Thyroid gland (tissue), 4 donors: ENCODE data around the gene PSTPIP1. TPM values are rescaled to one million over a fixed set of nuclear protein-coding genes. Genes with fewer than 3 reads are reported as not detected.

Experiments used
- DNase-seq, 2 donors: peaks; one replicate each; pipeline ENCODE4 v3.0.0-alpha.2; 2019
- H3K27ac ChIP-seq, 3 donors: fragments of 200-600 bp; sonication (generic); 1 replicate in 2 of 3; 2 replicates in 1 of 3; pipeline ENCODE4 v1.5.1; 2016 to 2019; ENCODE audit warnings: mild to moderate bottlenecking in 1 of 3, moderate library complexity in 1 of 3
- H3K27me3 ChIP-seq: fragments of 200-600 bp; sonication (generic); one replicate; pipeline ENCODE4 v1.5.1; 2019
- H3K36me3 ChIP-seq, 2 donors: fragments of 200-600 bp; sonication (generic); one replicate each; pipeline ENCODE4 v1.5.1; 2016 to 2019
- H3K4me1 ChIP-seq, 2 donors: fragments of 200-600 bp; sonication (generic); one replicate each; pipeline ENCODE4 v1.5.1; 2017 to 2019
- H3K4me3 ChIP-seq, 3 donors: fragments of 200-600 bp; sonication (generic); replicated peaks in 1 of 3; 1 replicate in 2 of 3; 2 replicates in 1 of 3; pipeline ENCODE4 v1.5.1; 2016; ENCODE audit warnings: mild to moderate bottlenecking in 1 of 3
- H3K9me3 ChIP-seq: fragments of 200-600 bp; sonication (generic); one replicate; pipeline ENCODE4 v1.5.1; 2017
- CTCF ChIP-seq, 6 experiments: fragments of 200-600 bp in 3 of 6; fragments of 450-650 bp in 3 of 6; sonication (generic) in 3 of 6; IDR thresholded peaks; one replicate each; pipeline ENCODE4 v1.5.1; 2016 to 2019; ENCODE audit warnings: antibody characterized with exemption in 6 of 6, mild to moderate bottlenecking in 2 of 6, inconsistent platforms in 1 of 6, moderate library complexity in 1 of 6
- POLR2A ChIP-seq, 2 donors: fragments of 450-650 bp; IDR thresholded peaks; one replicate each; pipeline ENCODE4 v1.6.1; 2017; ENCODE audit warnings: antibody characterized with exemption in 2 of 2, mild to moderate bottlenecking in 2 of 2, moderate library complexity in 1 of 2
- WGBS, 2 donors: methylation state at CpG; one replicate each; pipeline ENCODE4 v1.1.5; 2017; 5-methylcytosine and 5-hydroxymethylcytosine counted together
- intact Hi-C: fragments of 100-400 bp; cut with DNase I; formaldehyde crosslinking; loops from one replicate; pipeline ENCODE4 v1.15.1; 2023
- total RNA-seq, 4 donors: library from RNA; depleted of rRNA; stranded (reverse); fragments of >200 nt; gene quantifications; one replicate each; pipeline ENCODE4 v1.2.3, GENCODE V29; 2016

Gene PSTPIP1
- total RNA-seq, 4 donors from 2014 or later, result 1.4 to 6.9 (median 3.7) TPM

- H3K27me3 ChIP-seq, result no peaks in the 10 kb centered on the region
- TF ChIP-seq POLR2A (IDR thresholded peaks at IDR 0.05), result no peak
- no peak for TF ChIP-seq CTCF (IDR thresholded peaks at IDR 0.05)
- 78 to 84% methylated on average over 4 of the region's 4 CpGs for WGBS, 2 donors
- no peaks in the 10 kb centered on the region for H3K4me1 ChIP-seq
- intact Hi-C loops, result no loop called here
- H3K9me3 ChIP-seq, result no peaks in the 10 kb centered on the region
- no peak overlapping the region for H3K27ac ChIP-seq
- no peaks in the 10 kb centered on the region for H3K36me3 ChIP-seq
- no peak for DNase-seq
- no peak overlapping the region for H3K4me3 ChIP-seq
Measured at GRCh38 chr15:76974456-76975036, 20.4 kb upstream of the PSTPIP1 start.

- no peak for TF ChIP-seq CTCF (IDR thresholded peaks at IDR 0.05)
- no peak for TF ChIP-seq POLR2A (IDR thresholded peaks at IDR 0.05)
- Histone ChIP-seq H3K27ac (no peak overlapping the region), H3K27me3 (no peaks in the 10 kb centered on the region), H3K36me3 (no peaks in the 10 kb centered on the region), H3K4me1 (no peaks in the 10 kb centered on the region), H3K9me3 (no peaks in the 10 kb centered on the region), H3K4me3 (no peak overlapping the region)
- 83 to 100% methylated on average over 1 of the region's 1 CpG for WGBS, 2 donors
- DNase-seq, result no peak
- intact Hi-C loops, result no loop called here
Measured at GRCh38 chr15:76976141-76976540, 18.8 kb upstream of the PSTPIP1 start.

- no peak for DNase-seq
- 90 to 92% methylated on average over 5 of the region's 5 CpGs for WGBS, 2 donors
- Histone ChIP-seq H3K27ac (no peak overlapping the region), H3K4me1 (no peaks in the 10 kb centered on the region), H3K27me3 (no peaks in the 10 kb centered on the region), H3K36me3 (no peaks in the 10 kb centered on the region), H3K4me3 (no peak overlapping the region), H3K9me3 (no peaks in the 10 kb centered on the region)
- no peak for TF ChIP-seq POLR2A (IDR thresholded peaks at IDR 0.05)
- no peak for TF ChIP-seq CTCF (IDR thresholded peaks at IDR 0.05)
- intact Hi-C loops, result no loop called here
Measured at GRCh38 chr15:76976572-76977270, 18.2 kb upstream of the PSTPIP1 start.

- WGBS, 2 donors, result 92 to 94% methylated on average over 14 to 18 of the region's 18 CpGs
- TF ChIP-seq CTCF (IDR thresholded peaks at IDR 0.05) (no peak), POLR2A (IDR thresholded peaks at IDR 0.05) (no peak)
Measured at GRCh38 chr15:76978522-76979330, 16.2 kb upstream of the PSTPIP1 start.

More at GRCh38 chr15:76978522-76979330, 16.2 kb upstream of the PSTPIP1 start:
- intact Hi-C loops, result no loop called here
- no peaks in the 10 kb centered on the region for H3K4me1 ChIP-seq
- H3K27ac ChIP-seq, result no peak overlapping the region
- H3K4me3 ChIP-seq, result no peak overlapping the region
- DNase-seq, result no peak
- H3K27me3 ChIP-seq, result no peaks in the 10 kb centered on the region
- H3K36me3 ChIP-seq, result no peaks in the 10 kb centered on the region
- H3K9me3 ChIP-seq, result no peaks in the 10 kb centered on the region
